Neural cell (in vitro differentiated cells): ENCODE results near the gene FIGLA. TPM values are rescaled to one million over a fixed set of nuclear protein-coding genes. Genes with fewer than 3 reads are reported as not detected.

Experiments
- H2AFZ ChIP-seq: fragments of 200-600, 300-800 bp; sonication (generic), shearing (Covaris generic); 2 replicates; pipeline ENCODE4 v1.6.0; 2014; ENCODE audit warnings: low read depth, mild to moderate bottlenecking, antibody characterized with exemption, low read length, moderate library complexity
- H3F3A ChIP-seq: fragments of 200-600 bp; shearing (Covaris generic); 2 replicates; pipeline ENCODE4 v1.6.1; 2016; ENCODE audit warnings: mild to moderate bottlenecking, moderate library complexity, mixed read lengths, antibody characterized with exemption, low read length; ENCODE audit not compliant: insufficient read depth, poor library complexity, severe bottlenecking
- H3K27ac ChIP-seq: fragments of 200-600, 300-800 bp; sonication (generic), shearing (Covaris generic); 2 replicates; pipeline ENCODE4 v1.5.1; 2014; ENCODE audit warnings: mild to moderate bottlenecking, low read length, moderate library complexity
- H3K27me3 ChIP-seq: fragments of 300-800, 200-600 bp; sonication (generic), shearing (Covaris generic); 2 replicates; pipeline ENCODE4 v1.6.0; 2014; ENCODE audit warnings: mild to moderate bottlenecking, low read depth, low read length, moderate library complexity; ENCODE audit not compliant: insufficient read depth
- H3K36me3 ChIP-seq: fragments of 300-800, 200-600 bp; sonication (generic), shearing (Covaris generic); 2 replicates; pipeline ENCODE4 v1.5.1; 2014; ENCODE audit warnings: mild to moderate bottlenecking, antibody characterized with exemption, low read length, moderate library complexity; ENCODE audit not compliant: insufficient read depth
- H3K4me2 ChIP-seq: fragments of 300-800, 200-600 bp; sonication (generic), shearing (Covaris generic); 2 replicates; pipeline ENCODE4 v1.6.0; 2014; ENCODE audit warnings: mild to moderate bottlenecking, low read length
- H3K4me3 ChIP-seq: fragments of 300-800, 200-600 bp; sonication (generic), shearing (Covaris generic); 2 replicates; pipeline ENCODE4 v1.5.1; 2014; ENCODE audit warnings: mild to moderate bottlenecking, low read length, moderate library complexity
- H3K79me2 ChIP-seq: fragments of 200-600 bp; shearing (Covaris generic); replicated peaks from 2 replicates; pipeline ENCODE4 v1.6.0; 2014; ENCODE audit warnings: mild to moderate bottlenecking, low read length, moderate library complexity; ENCODE audit not compliant: insufficient read depth
- H3K9ac ChIP-seq: fragments of 300-800, 200-600 bp; sonication (generic), shearing (Covaris generic); 2 replicates; pipeline ENCODE4 v1.6.1; 2016; ENCODE audit warnings: mild to moderate bottlenecking, low read length, mixed read lengths
- H3K9me2 ChIP-seq: fragments of 200-600 bp; shearing (Covaris generic); 2 replicates; pipeline ENCODE4 v1.6.1; 2016; ENCODE audit warnings: mild to moderate bottlenecking, low read length, mixed read lengths; ENCODE audit not compliant: insufficient read depth
- H3K9me3 ChIP-seq: fragments of 200-600, 300-800 bp; sonication (generic), shearing (Covaris generic); 2 replicates; pipeline ENCODE4 v1.6.1; 2016; ENCODE audit warnings: mild to moderate bottlenecking, mixed run types, low read length, moderate library complexity, mixed read lengths
- H4K20me1 ChIP-seq: fragments of 200-600 bp; shearing (Covaris generic); 2 replicates; pipeline ENCODE4 v1.6.1; 2016; ENCODE audit warnings: mild to moderate bottlenecking, mixed run types; ENCODE audit not compliant: insufficient read depth
- EP300 ChIP-seq: fragments of 450-650 bp; conservative IDR thresholded peaks from 2 replicates; pipeline ENCODE4 v1.6.1; 2014; ENCODE audit warnings: antibody characterized with exemption, mild to moderate bottlenecking, moderate library complexity; ENCODE audit not compliant: poor library complexity, severe bottlenecking
- EZH2 ChIP-seq: fragments of 200-600, 300-800 bp; shearing (Covaris generic), sonication (generic); IDR thresholded peaks from 2 replicates; pipeline ENCODE4 v1.6.1; 2014; ENCODE audit warnings: antibody characterized with exemption, low read length, borderline replicate concordance, mild to moderate bottlenecking; ENCODE audit not compliant: insufficient read depth, poor library complexity, severe bottlenecking
- MXI1 ChIP-seq: fragments of 450-650 bp; conservative IDR thresholded peaks from 2 replicates; pipeline ENCODE4 v1.6.1; 2014; ENCODE audit warnings: antibody characterized with exemption, mild to moderate bottlenecking; ENCODE audit not compliant: poor library complexity, severe bottlenecking
- POLR2AphosphoS5 ChIP-seq: IDR thresholded peaks from 2 replicates; pipeline ENCODE4 v1.6.1; 2012
- RAD21 ChIP-seq: fragments of 450-650 bp; conservative IDR thresholded peaks from 2 replicates; pipeline ENCODE4 v1.6.1; 2014; ENCODE audit warnings: antibody characterized with exemption, mild to moderate bottlenecking, moderate library complexity
- SMC3 ChIP-seq: fragments of 450-650 bp; conservative IDR thresholded peaks from 2 replicates; pipeline ENCODE4 v1.6.1; 2014; ENCODE audit warnings: antibody characterized with exemption, mild to moderate bottlenecking, moderate library complexity; ENCODE audit not compliant: poor library complexity
- TAF1 ChIP-seq: IDR thresholded peaks from 2 replicates; pipeline ENCODE4 v1.6.1; 2012; ENCODE audit warnings: low read depth
- polyA plus RNA-seq: library from polyadenylated mRNA; depleted of rRNA; stranded (reverse); fragments of >200 nt; gene quantifications from 2 replicates; pipeline ENCODE4 v1.2.3, GENCODE V29; 2014
- TF ChIP-seq, protein P1 (sequence below): IDR thresholded peaks from 2 replicates; pipeline ENCODE4 v1.6.1; 2012; ENCODE audit warnings: borderline replicate concordance
- TF ChIP-seq, protein P2 (sequence below): fragments of 450-650 bp; IDR thresholded peaks from 2 replicates; pipeline ENCODE4 v1.5.1; 2014; ENCODE audit warnings: antibody characterized with exemption, mild to moderate bottlenecking, moderate library complexity; ENCODE audit not compliant: poor library complexity, severe bottlenecking

FIGLA gene
- polyA plus RNA-seq, 1 donor from 2014 or later: not detected

DNA sequence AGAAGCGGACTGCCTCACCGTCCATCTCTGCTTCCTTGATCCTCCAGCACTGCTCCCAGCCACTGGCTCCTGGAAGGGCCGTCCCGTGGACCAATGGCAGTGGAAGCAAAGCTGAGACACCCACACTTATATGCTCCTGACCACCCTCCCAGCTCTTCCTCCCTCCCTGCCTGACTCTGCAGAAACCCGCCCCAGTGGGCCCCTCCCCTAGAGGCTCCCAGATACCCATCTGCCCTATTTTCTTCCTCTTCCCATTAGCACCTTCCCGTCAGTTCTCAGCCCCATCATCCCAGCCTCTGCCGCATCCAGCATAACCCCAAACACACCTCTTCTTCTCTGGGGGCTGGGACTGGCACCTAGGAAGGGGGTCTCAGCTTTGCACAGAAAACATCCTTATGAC is 30.1 kb upstream of the FIGLA start, which contains the start of gene CLEC4F:
TSS of gene CLEC4F (minus strand) at position 101 of the 400 bp plus-strand sequence. CDS start at position 25, 76 bp downstream.
- Histone ChIP-seq H3K27me3 (no peaks in the 10 kb centered on the region), H3K27ac (no peak within 1 kb of the TSS), H3K4me3 (no peak within 1 kb of the TSS), H3F3A (no peaks in the 10 kb centered on the region), H3K9me3 (no peaks in the 10 kb centered on the region), H3K9ac (no peak within 1 kb of the TSS), H4K20me1 (no peaks in the 10 kb centered on the region), H3K4me2 (no peak within 1 kb of the TSS), H3K9me2 (no peaks in the 10 kb centered on the region), H3K79me2 (no peaks in the 10 kb centered on the region), H3K36me3 (no peaks in the 10 kb centered on the region), H2AFZ (no peak within 1 kb of the TSS)
- TF ChIP-seq RAD21 (no peak), POLR2AphosphoS5 (no peak)

DNA sequence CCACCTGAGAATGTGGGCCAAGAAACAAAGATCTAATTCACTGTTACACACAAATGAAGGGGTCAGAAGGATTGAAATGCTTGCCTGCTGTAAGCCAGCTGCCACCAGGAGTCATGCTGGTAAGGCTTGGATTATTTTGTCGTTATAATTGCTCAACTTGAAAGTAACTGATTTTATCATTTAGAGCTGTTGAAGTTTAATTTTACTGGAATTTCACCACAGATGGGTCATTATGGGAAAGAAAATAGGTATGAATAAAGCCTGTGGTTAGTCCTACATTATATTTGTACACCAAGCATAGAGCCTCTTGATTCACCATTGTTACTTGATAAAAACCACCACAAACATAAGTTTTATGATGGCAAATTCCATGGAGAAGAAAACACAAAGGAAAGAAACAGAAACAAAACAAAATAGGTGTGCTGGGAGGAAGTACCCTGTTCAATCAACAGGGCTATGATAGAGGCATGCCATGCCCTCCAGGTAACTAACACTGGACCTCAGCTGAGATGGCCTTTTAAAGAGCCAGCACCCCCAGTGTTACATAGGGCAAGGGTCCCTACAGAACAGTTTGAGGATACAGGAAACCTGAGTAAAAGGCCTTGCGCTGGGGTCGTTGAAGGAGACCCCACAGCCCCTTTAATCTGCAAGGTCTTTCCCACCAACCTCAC is 27.0 kb upstream of the FIGLA start:
- Histone ChIP-seq H3K4me2 (no peak overlapping the region), H2AFZ (no peak overlapping the region), H4K20me1 (no peaks in the 10 kb centered on the region)

More for the DNA sequence above, 27.0 kb upstream of the FIGLA start:
- Histone ChIP-seq H3K27me3 (no peaks in the 10 kb centered on the region), H3K9ac (no peak overlapping the region), H3K79me2 (no peaks in the 10 kb centered on the region), H3K27ac (no peak overlapping the region), H3K36me3 (no peaks in the 10 kb centered on the region), H3K9me2 (no peaks in the 10 kb centered on the region), H3F3A (no peaks in the 10 kb centered on the region), H3K4me3 (no peak overlapping the region), H3K9me3 (no peaks in the 10 kb centered on the region)
- TF ChIP-seq POLR2AphosphoS5 (no peak), EZH2 (no peak), EP300 (no peak), RAD21 (no peak), TAF1 (no peak), SMC3 (no peak), MXI1 (no peak)
- TF ChIP-seq, protein P1, sequence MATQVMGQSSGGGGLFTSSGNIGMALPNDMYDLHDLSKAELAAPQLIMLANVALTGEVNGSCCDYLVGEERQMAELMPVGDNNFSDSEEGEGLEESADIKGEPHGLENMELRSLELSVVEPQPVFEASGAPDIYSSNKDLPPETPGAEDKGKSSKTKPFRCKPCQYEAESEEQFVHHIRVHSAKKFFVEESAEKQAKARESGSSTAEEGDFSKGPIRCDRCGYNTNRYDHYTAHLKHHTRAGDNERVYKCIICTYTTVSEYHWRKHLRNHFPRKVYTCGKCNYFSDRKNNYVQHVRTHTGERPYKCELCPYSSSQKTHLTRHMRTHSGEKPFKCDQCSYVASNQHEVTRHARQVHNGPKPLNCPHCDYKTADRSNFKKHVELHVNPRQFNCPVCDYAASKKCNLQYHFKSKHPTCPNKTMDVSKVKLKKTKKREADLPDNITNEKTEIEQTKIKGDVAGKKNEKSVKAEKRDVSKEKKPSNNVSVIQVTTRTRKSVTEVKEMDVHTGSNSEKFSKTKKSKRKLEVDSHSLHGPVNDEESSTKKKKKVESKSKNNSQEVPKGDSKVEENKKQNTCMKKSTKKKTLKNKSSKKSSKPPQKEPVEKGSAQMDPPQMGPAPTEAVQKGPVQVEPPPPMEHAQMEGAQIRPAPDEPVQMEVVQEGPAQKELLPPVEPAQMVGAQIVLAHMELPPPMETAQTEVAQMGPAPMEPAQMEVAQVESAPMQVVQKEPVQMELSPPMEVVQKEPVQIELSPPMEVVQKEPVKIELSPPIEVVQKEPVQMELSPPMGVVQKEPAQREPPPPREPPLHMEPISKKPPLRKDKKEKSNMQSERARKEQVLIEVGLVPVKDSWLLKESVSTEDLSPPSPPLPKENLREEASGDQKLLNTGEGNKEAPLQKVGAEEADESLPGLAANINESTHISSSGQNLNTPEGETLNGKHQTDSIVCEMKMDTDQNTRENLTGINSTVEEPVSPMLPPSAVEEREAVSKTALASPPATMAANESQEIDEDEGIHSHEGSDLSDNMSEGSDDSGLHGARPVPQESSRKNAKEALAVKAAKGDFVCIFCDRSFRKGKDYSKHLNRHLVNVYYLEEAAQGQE: no peak
- TF ChIP-seq, protein P2, sequence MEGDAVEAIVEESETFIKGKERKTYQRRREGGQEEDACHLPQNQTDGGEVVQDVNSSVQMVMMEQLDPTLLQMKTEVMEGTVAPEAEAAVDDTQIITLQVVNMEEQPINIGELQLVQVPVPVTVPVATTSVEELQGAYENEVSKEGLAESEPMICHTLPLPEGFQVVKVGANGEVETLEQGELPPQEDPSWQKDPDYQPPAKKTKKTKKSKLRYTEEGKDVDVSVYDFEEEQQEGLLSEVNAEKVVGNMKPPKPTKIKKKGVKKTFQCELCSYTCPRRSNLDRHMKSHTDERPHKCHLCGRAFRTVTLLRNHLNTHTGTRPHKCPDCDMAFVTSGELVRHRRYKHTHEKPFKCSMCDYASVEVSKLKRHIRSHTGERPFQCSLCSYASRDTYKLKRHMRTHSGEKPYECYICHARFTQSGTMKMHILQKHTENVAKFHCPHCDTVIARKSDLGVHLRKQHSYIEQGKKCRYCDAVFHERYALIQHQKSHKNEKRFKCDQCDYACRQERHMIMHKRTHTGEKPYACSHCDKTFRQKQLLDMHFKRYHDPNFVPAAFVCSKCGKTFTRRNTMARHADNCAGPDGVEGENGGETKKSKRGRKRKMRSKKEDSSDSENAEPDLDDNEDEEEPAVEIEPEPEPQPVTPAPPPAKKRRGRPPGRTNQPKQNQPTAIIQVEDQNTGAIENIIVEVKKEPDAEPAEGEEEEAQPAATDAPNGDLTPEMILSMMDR: no peak
